OCI-LY7 (cell line): ENCODE results near the gene NUP210. TPM values are rescaled to one million over a fixed set of nuclear protein-coding genes. Genes with fewer than 3 reads are reported as not detected.

Source experiments
- BruUV-seq: library from RNA; stranded (reverse); fragments of 400-500 nt; replicated peaks from 2 replicates; lab custom pipeline; 2021; lab: Mats Ljungman, UMichigan
- CTCF ChIA-PET: fragments of 300-600 bp; sonication (Branson Sonifier 250); formaldehyde crosslinking; loops from one replicate; lab custom pipeline; 2022; ENCODE audit warnings: antibody characterized with exemption; ENCODE audit not compliant: unreplicated experiment; lab: Charles Lee
- POLR2A ChIA-PET: fragments of 300-600 bp; sonication (Branson Sonifier 250); formaldehyde crosslinking; loops from one replicate; lab custom pipeline; 2022; ENCODE audit warnings: antibody characterized with exemption; lab: Charles Lee
- DNase-seq: peaks from one replicate; pipeline ENCODE4 v3.0.0-alpha.2; 2015; ENCODE audit warnings: low spot score
- H2AFZ ChIP-seq: fragments of 200-600 bp; sonication (generic), shearing (Covaris generic); 2 replicates; pipeline ENCODE4 v1.6.1; 2014; ENCODE audit warnings: mild to moderate bottlenecking, antibody characterized with exemption, low read length, moderate library complexity
- H3K27ac ChIP-seq: fragments of 200-600 bp; sonication (generic); 2 replicates; pipeline ENCODE4 v1.5.1; 2014; ENCODE audit warnings: mixed run types, low read depth, mild to moderate bottlenecking, moderate library complexity, low read length, inconsistent platforms; ENCODE audit not compliant: poor library complexity, severe bottlenecking
- H3K36me3 ChIP-seq: fragments of 200-600 bp; sonication (generic); 2 replicates; pipeline ENCODE4 v1.6.1; 2014; ENCODE audit warnings: mild to moderate bottlenecking, antibody characterized with exemption, low read length, moderate library complexity, mixed read lengths; ENCODE audit not compliant: insufficient read depth
- H3K4me1 ChIP-seq: fragments of 200-600 bp; sonication (generic); 2 replicates; pipeline ENCODE4 v1.5.1; 2014; ENCODE audit warnings: mild to moderate bottlenecking, low read length; ENCODE audit not compliant: insufficient read depth, poor library complexity, severe bottlenecking
- H3K4me2 ChIP-seq: fragments of 200-600 bp; sonication (generic); 2 replicates; pipeline ENCODE4 v1.6.1; 2014; ENCODE audit warnings: mild to moderate bottlenecking, low read length
- H3K4me3 ChIP-seq: fragments of 200-600 bp; sonication (generic); 2 replicates; pipeline ENCODE4 v1.5.1; 2014; ENCODE audit warnings: mild to moderate bottlenecking, low read depth, low read length; ENCODE audit not compliant: poor library complexity, severe bottlenecking
- H3K79me2 ChIP-seq: fragments of 200-600 bp; sonication (generic); 2 replicates; pipeline ENCODE4 v1.6.1; 2016; ENCODE audit warnings: low read depth, mild to moderate bottlenecking, low read length, moderate library complexity, mixed read lengths; ENCODE audit not compliant: insufficient read depth
- H3K9me2 ChIP-seq: fragments of 200-600 bp; sonication (generic); 2 replicates; pipeline ENCODE4 v1.6.1; 2016; ENCODE audit warnings: mild to moderate bottlenecking, low read length, mixed read lengths; ENCODE audit not compliant: insufficient read depth
- H3K9me3 ChIP-seq: fragments of 200-600 bp; sonication (generic); 2 replicates; pipeline ENCODE4 v1.6.1; 2014; ENCODE audit warnings: mild to moderate bottlenecking, mixed run types, low read length, mixed read lengths
- H4K20me1 ChIP-seq: fragments of 200-600 bp; sonication (generic); 2 replicates; pipeline ENCODE4 v1.6.1; 2014; ENCODE audit warnings: mild to moderate bottlenecking, antibody characterized with exemption, low read length, moderate library complexity, mixed read lengths; ENCODE audit not compliant: insufficient read depth
- CTCF ChIP-seq: fragments of 200-600 bp; sonication (generic); conservative IDR thresholded peaks from 2 replicates; pipeline ENCODE4 v1.5.1; 2014; ENCODE audit warnings: mild to moderate bottlenecking, antibody characterized with exemption, low read length, moderate library complexity, mixed read lengths
- EZH2phosphoT487 ChIP-seq: fragments of 200-600 bp; sonication (generic); IDR thresholded peaks from 2 replicates; pipeline ENCODE4 v1.6.1; 2018; ENCODE audit warnings: low read depth, borderline replicate concordance, mild to moderate bottlenecking, mixed run types, antibody characterized with exemption, low read length, moderate library complexity, mixed read lengths
- intact Hi-C: fragments of 100-400 bp; cut with micrococcal nuclease; formaldehyde crosslinking; loops from one replicate; pipeline ENCODE4 v1.10.0; 2022; ENCODE audit not compliant: unreplicated experiment
- total RNA-seq, 2 experiments: library from RNA; depleted of rRNA in 1 of 2; stranded (reverse); fragments of >200 nt in 1 of 2; shearing (Covaris generic) in 1 of 2; gene quantifications; 2 replicates each; pipeline ENCODE4 v1.2.3, GENCODE V29; 2014 to 2022

NUP210 gene
- total RNA-seq, 2 experiments from 2014 or later = 195 to 232 TPM

- Histone ChIP-seq H3K36me3 (no peaks in the 10 kb centered on the region), H3K27ac (no peak overlapping the region), H3K4me2 (no peak overlapping the region), H3K4me1 (peaks cover 6% of the 10 kb centered on the region), H3K79me2 (no peaks in the 10 kb centered on the region), H3K9me3 (no peaks in the 10 kb centered on the region), H2AFZ (no peak overlapping the region), H4K20me1 (no peaks in the 10 kb centered on the region), H3K9me2 (no peaks in the 10 kb centered on the region), H3K4me3 (no peak overlapping the region)
- POLR2A ChIA-PET = no interaction called here
- CTCF ChIA-PET = no interaction called here
- no peak for TF ChIP-seq EZH2phosphoT487
- TF ChIP-seq CTCF = no peak
- BruUV-seq = no TSS peak
- intact Hi-C loops = loop anchor here (10.0 kb wide), 1 partner anchor 225 kb away; no protein-coding TSS in a partner anchor
- DNase-seq = no peak
Measured at GRCh38 chr3:13459605-13460340, 39.7 kb upstream of the NUP210 start.

GRCh38 chr3:13457593-13457992, 37.5 kb upstream of the NUP210 start:
- H3K4me3 ChIP-seq = no peak overlapping the region
- H3K79me2 ChIP-seq = no peaks in the 10 kb centered on the region
- no peak overlapping the region for H3K27ac ChIP-seq
- no peaks in the 10 kb centered on the region for H3K9me2 ChIP-seq
- CTCF ChIA-PET = no interaction called here
- POLR2A ChIA-PET = no interaction called here
- no peak overlapping the region for H3K4me2 ChIP-seq
- no peaks in the 10 kb centered on the region for H3K9me3 ChIP-seq
- no peak for DNase-seq
- BruUV-seq = no TSS peak
- no peaks in the 10 kb centered on the region for H4K20me1 ChIP-seq
- H3K4me1 ChIP-seq = peaks cover 13% of the 10 kb centered on the region
- intact Hi-C loops = loop anchor here (10.0 kb wide), 1 partner anchor 223 kb away; no protein-coding TSS in a partner anchor
- H2AFZ ChIP-seq = no peak overlapping the region
- H3K36me3 ChIP-seq = no peaks in the 10 kb centered on the region
- TF ChIP-seq EZH2phosphoT487 (no peak), CTCF (no peak)

- ChIA-PET POLR2A (interaction anchor here (0.6 to 1.2 kb wide), 3 partner anchors 30 to 75 kb away, joined by 3 to 4 read pairs (median 3); no protein-coding TSS in a partner anchor), CTCF (interaction anchor here (0.6 kb wide), 1 partner anchor 364 kb away, joined by 4 read pairs; no protein-coding TSS in a partner anchor)
- Histone ChIP-seq H3K4me1 (peaks cover 20% of the 10 kb centered on the region), H4K20me1 (no peaks in the 10 kb centered on the region), H2AFZ (no peak overlapping the region), H3K9me3 (no peaks in the 10 kb centered on the region), H3K4me2 (no peak overlapping the region), H3K4me3 (no peak overlapping the region), H3K9me2 (no peaks in the 10 kb centered on the region), H3K36me3 (no peaks in the 10 kb centered on the region), H3K27ac (no peak overlapping the region), H3K79me2 (no peaks in the 10 kb centered on the region)
- TF ChIP-seq EZH2phosphoT487 (no peak), CTCF (no peak)
- BruUV-seq = no TSS peak
- no peak for DNase-seq
- intact Hi-C loops = loop anchor here (10.0 kb wide), 1 partner anchor 221 kb away; no protein-coding TSS in a partner anchor
Measured at GRCh38 chr3:13455644-13456043, 35.5 kb upstream of the NUP210 start.
